HG03280 (cell line): ENCODE data around the gene CELF4.

Source experiments
- ATAC-seq: cut with Tn5 transposase; IDR thresholded peaks from one replicate; pipeline ENCODE4 v1.9.1; 2021; ENCODE audit warnings: mild to moderate bottlenecking, moderate library complexity; ENCODE audit not compliant: unreplicated experiment

CELF4 gene

DNA sequence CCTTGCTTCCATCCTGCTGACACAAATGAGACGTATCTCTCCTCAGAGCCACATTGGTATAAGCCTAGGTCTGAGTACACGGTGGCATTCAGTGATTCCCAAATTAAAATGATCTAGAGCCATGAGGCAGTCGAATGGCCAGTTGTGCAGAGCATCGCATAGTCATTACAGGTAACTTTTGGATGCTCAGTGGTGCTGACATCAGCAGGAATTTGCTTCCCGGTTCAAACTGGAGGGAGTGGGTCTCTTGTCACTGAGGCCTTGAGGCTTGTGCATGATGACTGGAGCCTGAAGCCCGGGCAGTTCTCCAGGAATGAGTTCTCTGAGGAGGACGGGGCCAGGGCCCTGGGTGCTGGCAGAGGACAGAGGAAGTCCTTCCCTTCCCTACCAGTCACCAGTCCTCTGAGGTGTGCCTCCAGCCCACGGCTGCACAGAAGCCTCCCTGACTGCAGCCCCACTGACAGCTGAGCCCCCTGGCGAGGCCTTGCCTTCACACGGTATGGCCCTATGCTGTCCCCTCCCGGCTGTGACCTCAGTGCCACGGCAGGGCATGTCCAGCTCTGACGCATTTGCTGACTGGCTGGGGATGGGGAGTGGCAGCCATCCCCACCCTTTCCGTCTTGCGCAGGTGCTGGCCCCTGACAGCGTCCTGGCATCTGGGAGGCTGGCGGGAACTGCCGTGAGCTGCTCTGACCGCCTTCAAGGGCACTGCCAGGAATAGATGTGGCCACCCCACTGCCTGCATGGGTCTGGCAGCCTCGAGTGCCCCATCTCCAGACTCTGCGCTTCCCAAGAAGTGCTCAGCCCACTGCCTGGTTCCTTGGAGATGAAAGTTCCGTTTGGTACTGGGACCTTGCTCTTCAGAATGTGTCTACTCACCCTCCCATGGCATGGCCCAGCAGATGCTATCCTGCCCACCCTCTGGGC, 117.4 kb downstream of the CELF4 start:
- no peak for ATAC-seq

DNA sequence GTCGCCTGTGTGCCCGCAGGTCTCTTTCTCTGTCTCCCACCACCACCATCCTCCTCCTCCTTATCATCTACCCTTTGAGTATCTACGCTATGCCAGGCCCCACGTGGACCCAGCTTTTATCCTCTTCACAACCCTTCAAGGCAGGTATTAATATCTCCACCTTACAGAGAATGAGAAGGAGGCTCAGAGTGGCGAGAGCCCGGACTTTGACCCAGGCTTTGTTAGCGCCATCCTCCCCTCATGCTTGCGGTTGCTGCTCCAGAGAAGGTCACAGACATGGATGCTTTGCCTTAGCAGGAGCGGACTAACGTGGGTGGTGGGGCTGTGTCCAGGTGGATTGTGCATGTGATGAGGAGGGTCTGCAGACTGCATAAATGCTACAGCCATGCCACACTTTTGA, 119.8 kb downstream of the CELF4 start:
- ATAC-seq = no peak

DNA sequence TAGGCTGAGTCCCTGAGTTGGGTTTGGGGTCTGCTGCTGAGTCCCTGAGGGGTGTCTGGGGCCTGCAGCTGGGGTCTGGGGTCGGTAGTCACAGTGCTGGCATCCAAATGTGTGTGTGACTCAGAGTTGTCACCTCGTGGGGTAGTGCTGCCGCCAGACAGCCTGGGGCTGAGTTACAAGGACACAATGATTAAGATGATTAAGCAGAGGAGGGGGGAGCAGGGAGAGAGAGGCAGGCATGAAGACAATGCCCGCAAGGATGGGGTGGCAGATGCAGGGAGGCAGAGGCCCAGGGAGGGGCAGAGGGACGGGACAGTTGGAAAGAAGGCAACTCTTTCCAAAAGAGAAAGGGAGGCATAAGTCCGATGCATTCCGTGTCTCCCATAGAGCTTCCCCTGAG, 120.2 kb downstream of the CELF4 start:
- ATAC-seq = no peak

DNA sequence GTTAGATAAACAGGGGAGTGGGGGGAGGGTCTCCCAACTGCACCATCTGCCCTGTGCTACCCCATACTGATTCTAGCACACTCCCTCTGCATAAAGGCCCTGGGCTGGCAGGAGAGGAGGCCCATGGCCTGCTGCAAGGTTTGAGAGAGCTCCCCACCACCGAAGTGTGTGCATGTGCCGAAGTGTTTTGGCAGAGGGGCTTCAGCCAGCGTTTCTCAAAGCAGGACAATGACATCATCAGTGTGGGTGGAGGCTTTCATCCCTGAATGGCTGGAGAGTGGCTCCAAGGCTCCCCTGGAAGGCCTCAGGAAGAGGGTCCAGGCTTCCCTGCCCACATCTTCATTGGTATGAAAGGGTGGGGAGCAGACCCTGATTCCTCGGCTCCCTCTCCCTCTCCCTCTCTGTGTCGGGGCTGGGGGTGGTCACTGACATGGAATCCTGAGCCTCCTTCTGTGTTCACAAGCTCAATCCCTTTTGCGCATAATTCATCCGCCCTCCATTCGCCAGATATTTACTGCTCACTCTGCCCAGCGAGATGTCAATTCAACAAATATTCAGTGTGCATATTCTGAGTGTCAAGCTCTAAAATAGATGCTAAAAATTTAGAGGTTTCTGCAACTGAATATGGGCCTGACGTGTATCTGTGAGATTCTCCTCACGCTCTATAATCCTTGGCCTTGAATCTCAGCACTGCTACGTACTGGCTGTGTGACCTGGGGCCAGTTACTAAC, 122.1 kb downstream of the CELF4 start:
- ATAC-seq = no peak

GRCh38 chr18:37442477-37442876, 123.1 kb downstream of the CELF4 start:
- ATAC-seq = no peak

- ATAC-seq = no peak
Observed at GRCh38 chr18:37441821-37442220, 123.8 kb downstream of the CELF4 start.

GRCh38 chr18:37440206-37440605, 125.4 kb downstream of the CELF4 start:
- ATAC-seq = no peak

GRCh38 chr18:37438417-37439180, 127.0 kb downstream of the CELF4 start:
- ATAC-seq = no peak

GRCh38 chr18:37435996-37436395, 129.6 kb downstream of the CELF4 start:
- no peak for ATAC-seq

- ATAC-seq = no peak
Observed at GRCh38 chr18:37435150-37435867, 130.3 kb downstream of the CELF4 start.

DNA sequence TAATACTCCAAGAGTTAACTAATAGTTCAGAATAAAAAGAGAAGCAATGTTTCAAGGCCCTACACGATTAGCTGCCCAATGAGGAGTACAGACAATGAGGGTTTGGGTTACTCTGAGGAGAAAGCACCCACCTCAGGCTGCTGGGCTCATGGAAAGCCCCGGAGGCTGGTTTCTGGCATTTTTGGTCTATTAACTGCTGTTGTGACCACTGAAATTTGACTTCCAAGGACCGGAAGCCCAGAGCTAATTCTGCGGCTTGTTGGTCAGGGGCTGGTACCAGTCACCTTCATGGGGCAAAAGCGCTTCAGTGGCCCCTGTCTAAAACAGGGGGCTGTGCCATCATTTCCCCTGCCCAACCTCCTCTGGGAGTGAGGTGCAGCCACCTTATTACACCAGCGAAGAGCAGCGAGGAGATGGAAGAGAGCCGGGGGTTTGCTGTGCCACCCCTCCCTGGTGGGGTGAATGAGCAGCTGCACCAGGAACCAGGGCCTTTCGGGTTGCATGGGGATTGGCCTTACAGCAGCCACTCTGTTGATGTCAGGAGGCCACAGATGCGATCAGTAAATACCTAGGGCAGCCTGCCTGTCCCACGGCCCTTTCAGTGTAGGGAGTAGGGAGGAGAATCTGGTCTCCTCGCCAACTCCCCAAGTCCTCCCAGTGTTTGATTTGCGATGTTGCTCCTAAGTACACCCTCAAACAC, 131.3 kb downstream of the CELF4 start:
- no peak for ATAC-seq

GRCh38 chr18:37432436-37433195, 133.0 kb downstream of the CELF4 start:
- ATAC-seq = no peak

GRCh38 chr18:37430357-37431076, 135.1 kb downstream of the CELF4 start:
- no peak for ATAC-seq

- no peak for ATAC-seq
Observed at GRCh38 chr18:37429791-37430190, 135.8 kb downstream of the CELF4 start.

DNA sequence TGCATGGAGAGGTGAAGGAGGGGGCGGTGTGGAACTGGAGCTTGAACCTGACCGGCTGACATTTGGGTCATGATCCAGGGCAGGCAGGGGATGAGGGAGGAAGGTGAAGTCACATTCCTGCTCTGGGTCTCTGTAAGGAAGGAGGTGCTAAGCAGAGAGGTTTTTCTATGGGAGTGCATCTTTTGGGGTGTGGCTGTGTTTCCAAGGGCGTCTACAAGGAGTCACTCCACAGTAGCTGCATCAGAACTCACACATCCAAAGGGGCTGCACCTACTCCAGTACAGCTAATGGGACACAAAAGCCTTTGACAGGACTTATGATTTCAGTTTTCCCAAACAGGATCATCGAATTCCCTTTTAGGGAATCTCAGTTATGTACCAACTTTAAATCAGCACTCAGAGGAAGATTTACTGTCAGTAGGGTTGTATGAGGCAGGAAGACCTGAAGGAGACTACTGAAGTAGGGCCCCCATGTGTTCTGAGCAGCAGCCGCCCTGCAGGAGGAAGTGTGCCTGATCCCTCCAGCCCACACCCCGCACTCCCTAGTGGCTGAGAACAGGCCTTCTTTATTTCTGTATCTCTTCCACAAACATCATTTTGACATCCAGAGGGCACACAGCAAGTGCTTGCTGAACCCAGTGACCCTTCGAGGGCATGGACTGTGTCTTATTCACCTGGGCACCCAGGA, 137.2 kb downstream of the CELF4 start:
- no peak for ATAC-seq

- ATAC-seq = no peak
Observed at GRCh38 chr18:37426586-37426985, 139.0 kb downstream of the CELF4 start.

DNA sequence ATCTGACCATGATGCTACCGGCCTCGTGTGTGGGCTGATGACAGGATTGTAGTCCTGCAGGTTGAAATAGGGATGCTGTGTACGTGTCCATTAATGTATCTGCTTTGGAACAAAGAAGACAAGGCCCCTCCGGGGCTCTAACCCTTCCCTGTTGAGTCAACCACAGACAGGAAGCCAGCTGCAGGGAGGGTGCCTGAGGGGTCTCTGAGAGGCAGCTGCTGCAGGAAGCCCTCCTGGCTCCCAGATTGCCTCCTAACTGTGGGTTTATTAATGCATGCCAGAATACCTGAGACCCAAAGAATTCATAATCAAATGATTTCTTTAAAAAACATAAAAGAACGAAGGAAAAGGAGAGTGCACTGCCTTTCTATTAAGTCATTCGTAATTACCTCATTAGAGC, 140.4 kb downstream of the CELF4 start:
- ATAC-seq = no peak

DNA sequence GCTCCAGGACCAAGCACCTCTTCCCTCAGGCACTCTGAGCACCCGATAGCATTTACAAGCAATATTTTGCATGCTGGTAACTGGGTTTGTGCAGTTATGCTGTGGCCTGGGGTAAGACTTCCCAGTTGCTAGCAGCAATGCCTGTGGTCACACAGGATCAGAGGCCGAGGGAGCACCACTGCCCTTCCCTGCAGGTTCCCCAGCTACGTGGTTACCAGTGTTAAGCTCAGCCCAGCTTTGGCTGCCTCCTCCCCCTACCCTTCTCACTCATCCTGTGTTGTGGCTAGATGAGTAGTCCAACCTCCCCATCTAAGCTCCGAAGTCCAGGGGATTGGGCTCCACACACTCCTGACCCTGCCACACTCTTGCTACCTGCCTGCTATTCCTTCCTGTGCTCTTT, 141.1 kb downstream of the CELF4 start:
- no peak for ATAC-seq
